ENCODE measurements around the gene CHPT1. TPM values are rescaled to one million over a fixed set of nuclear protein-coding genes. Genes with fewer than 3 reads are reported as not detected.

The CHPT1 gene
- 24.6 and 32.7 TPM in 2 replicates for total RNA-seq

GRCh38 chr12:101697197-101697929 is at the start of gene CHPT1:
Gene CHPT1 (plus strand): TSS chr12:101697640. CDS start chr12:101697862, 222 bp downstream.
- peak within 1 kb of the TSS; percentile 51 for H3K27ac ChIP-seq (ENCODE audit: low read depth, low read length)
- no peak for TF ChIP-seq CTCF (IDR thresholded peaks at IDR 0.05; ENCODE audit: extremely low read depth, low read depth, low read length)
- peak; percentile 93 for DNase-seq (ENCODE audit: insufficient read length, low spot score, missing footprints)
- peaks cover 48% of the 10 kb centered on the region for H3K79me2 ChIP-seq (ENCODE audit: insufficient read depth, low read length)
- H4K20me1 ChIP-seq (ENCODE audit: insufficient read depth, low read length) = no peaks in the 10 kb centered on the region
- peak within 1 kb of the TSS; percentile 94 for H3K4me2 ChIP-seq (ENCODE audit: insufficient read depth, low read length)
- peak within 1 kb of the TSS; percentile 83 for H3K4me3 ChIP-seq (ENCODE audit: insufficient read depth, low read length)
- H3K4me1 ChIP-seq (ENCODE audit: insufficient read depth, low read length) = peaks cover 6% of the 10 kb centered on the region
- peak within 1 kb of the TSS; percentile 96 for H2AFZ ChIP-seq (ENCODE audit: low read length)
- H3K36me3 ChIP-seq (ENCODE audit: insufficient read depth, low read length) = no peaks in the 10 kb centered on the region
- H3K9me3 ChIP-seq (ENCODE audit: low read depth, low read length) = no peaks in the 10 kb centered on the region
- H3K27me3 ChIP-seq (ENCODE audit: insufficient read depth, low read length) = no peaks in the 10 kb centered on the region

GRCh38 chr12:101647711-101648110 is 49.7 kb upstream of the CHPT1 start:
- H3K4me1 ChIP-seq (ENCODE audit: insufficient read depth, low read length) = no peaks in the 10 kb centered on the region
- H3K79me2 ChIP-seq (ENCODE audit: insufficient read depth, low read length) = no peaks in the 10 kb centered on the region
- no peaks in the 10 kb centered on the region for H4K20me1 ChIP-seq (ENCODE audit: insufficient read depth, low read length)
- H3K4me3 ChIP-seq (ENCODE audit: insufficient read depth, low read length) = no peak overlapping the region
- no peaks in the 10 kb centered on the region for H3K27me3 ChIP-seq (ENCODE audit: insufficient read depth, low read length)
- no peak for TF ChIP-seq CTCF (IDR thresholded peaks at IDR 0.05; ENCODE audit: extremely low read depth, low read depth, low read length)
- DNase-seq (ENCODE audit: insufficient read length, low spot score, missing footprints) = no peak
- H3K9me3 ChIP-seq (ENCODE audit: low read depth, low read length) = no peaks in the 10 kb centered on the region
- no peak overlapping the region for H3K4me2 ChIP-seq (ENCODE audit: insufficient read depth, low read length)
- no peak overlapping the region for H2AFZ ChIP-seq (ENCODE audit: low read length)
- H3K27ac ChIP-seq (ENCODE audit: low read depth, low read length) = no peak overlapping the region
- no peaks in the 10 kb centered on the region for H3K36me3 ChIP-seq (ENCODE audit: insufficient read depth, low read length)

- H3K36me3 ChIP-seq (ENCODE audit: insufficient read depth, low read length) = no peaks in the 10 kb centered on the region
- no peak overlapping the region for H2AFZ ChIP-seq (ENCODE audit: low read length)
- TF ChIP-seq CTCF (IDR thresholded peaks at IDR 0.05; ENCODE audit: extremely low read depth, low read depth, low read length) = no peak
- no peak overlapping the region for H3K4me2 ChIP-seq (ENCODE audit: insufficient read depth, low read length)
- no peaks in the 10 kb centered on the region for H3K79me2 ChIP-seq (ENCODE audit: insufficient read depth, low read length)
- H3K4me1 ChIP-seq (ENCODE audit: insufficient read depth, low read length) = no peaks in the 10 kb centered on the region
- H3K4me3 ChIP-seq (ENCODE audit: insufficient read depth, low read length) = no peak overlapping the region
- no peak overlapping the region for H3K27ac ChIP-seq (ENCODE audit: low read depth, low read length)
- H3K9me3 ChIP-seq (ENCODE audit: low read depth, low read length) = no peaks in the 10 kb centered on the region
- H3K27me3 ChIP-seq (ENCODE audit: insufficient read depth, low read length) = no peaks in the 10 kb centered on the region
- no peak for DNase-seq (ENCODE audit: insufficient read length, low spot score, missing footprints)
- H4K20me1 ChIP-seq (ENCODE audit: insufficient read depth, low read length) = no peaks in the 10 kb centered on the region
Observed at GRCh38 chr12:101648195-101648594, 49.2 kb upstream of the CHPT1 start.

GRCh38 chr12:101650346-101651117 is 46.9 kb upstream of the CHPT1 start:
- H3K4me2 ChIP-seq (ENCODE audit: insufficient read depth, low read length) = no peak overlapping the region
- H3K4me3 ChIP-seq (ENCODE audit: insufficient read depth, low read length) = no peak overlapping the region
- no peak for TF ChIP-seq CTCF (IDR thresholded peaks at IDR 0.05; ENCODE audit: extremely low read depth, low read depth, low read length)
- no peaks in the 10 kb centered on the region for H3K9me3 ChIP-seq (ENCODE audit: low read depth, low read length)
- H3K27ac ChIP-seq (ENCODE audit: low read depth, low read length) = no peak overlapping the region
- DNase-seq (ENCODE audit: insufficient read length, low spot score, missing footprints) = no peak
- no peaks in the 10 kb centered on the region for H3K27me3 ChIP-seq (ENCODE audit: insufficient read depth, low read length)
- H3K4me1 ChIP-seq (ENCODE audit: insufficient read depth, low read length) = no peaks in the 10 kb centered on the region
- H3K79me2 ChIP-seq (ENCODE audit: insufficient read depth, low read length) = no peaks in the 10 kb centered on the region
- H3K36me3 ChIP-seq (ENCODE audit: insufficient read depth, low read length) = no peaks in the 10 kb centered on the region
- no peaks in the 10 kb centered on the region for H4K20me1 ChIP-seq (ENCODE audit: insufficient read depth, low read length)
- no peak overlapping the region for H2AFZ ChIP-seq (ENCODE audit: low read length)

Measured in osteoblast (primary cell).